GM18517 (cell line): ENCODE measurements around the gene GXYLT2.

Experiments used
- ATAC-seq: cut with Tn5 transposase; IDR thresholded peaks from one replicate; pipeline ENCODE4 v1.9.1; 2021; ENCODE audit warnings: mild to moderate bottlenecking, moderate library complexity; ENCODE audit not compliant: unreplicated experiment

GXYLT2 gene

DNA sequence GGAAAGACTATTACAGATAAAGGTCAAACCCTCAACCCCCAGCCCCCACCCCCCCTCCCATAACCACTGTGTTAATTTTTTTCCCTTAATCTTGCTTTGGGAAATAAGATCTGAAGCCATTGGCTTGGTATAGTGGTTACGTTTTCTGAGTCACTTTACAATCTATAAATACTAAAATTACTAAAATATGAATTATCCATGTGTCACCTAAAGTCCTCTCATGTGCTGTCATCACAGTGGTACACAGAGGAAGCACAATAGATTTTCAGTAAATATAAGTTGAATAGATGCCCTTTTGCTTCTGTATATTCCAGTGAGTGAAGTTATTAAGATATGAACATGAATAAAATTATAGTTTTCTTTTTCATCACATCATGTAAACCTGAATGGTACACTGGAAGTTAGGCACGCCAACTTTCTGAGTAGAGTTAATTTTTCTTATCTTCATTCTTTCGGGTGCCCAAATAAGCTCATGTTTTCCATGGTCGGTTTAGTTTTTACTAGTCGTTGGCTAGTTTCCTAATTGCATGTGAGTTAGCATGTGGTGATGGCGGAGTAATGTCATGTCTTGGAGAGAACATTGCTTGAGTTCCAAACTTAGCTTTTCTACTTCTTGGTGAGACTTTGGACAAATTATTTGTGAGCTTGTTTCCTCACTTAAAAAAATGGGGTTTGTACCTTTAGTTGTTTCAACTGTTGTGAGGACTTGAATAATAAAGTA, 120.3 kb downstream of the GXYLT2 start:
- ATAC-seq: no peak

DNA sequence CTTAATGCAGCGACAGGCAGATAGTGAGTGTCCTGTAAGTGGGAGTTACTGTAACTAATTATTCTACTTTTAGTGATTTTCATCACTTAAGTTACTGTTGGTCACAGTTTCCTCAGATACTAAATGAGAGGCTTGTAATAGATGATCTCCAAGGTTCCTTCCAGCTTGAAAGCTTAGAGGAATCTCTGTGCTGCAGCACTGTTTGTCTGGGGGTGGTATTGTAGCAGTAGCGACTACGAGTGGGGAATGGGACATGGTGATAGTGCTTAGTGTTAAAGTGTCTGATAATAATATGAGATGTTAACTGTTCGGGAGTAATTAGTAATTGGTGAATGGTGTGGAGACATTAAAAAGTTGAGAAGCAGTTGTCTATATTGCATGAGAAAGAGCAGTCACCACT, 121.2 kb downstream of the GXYLT2 start:
- no peak for ATAC-seq

DNA sequence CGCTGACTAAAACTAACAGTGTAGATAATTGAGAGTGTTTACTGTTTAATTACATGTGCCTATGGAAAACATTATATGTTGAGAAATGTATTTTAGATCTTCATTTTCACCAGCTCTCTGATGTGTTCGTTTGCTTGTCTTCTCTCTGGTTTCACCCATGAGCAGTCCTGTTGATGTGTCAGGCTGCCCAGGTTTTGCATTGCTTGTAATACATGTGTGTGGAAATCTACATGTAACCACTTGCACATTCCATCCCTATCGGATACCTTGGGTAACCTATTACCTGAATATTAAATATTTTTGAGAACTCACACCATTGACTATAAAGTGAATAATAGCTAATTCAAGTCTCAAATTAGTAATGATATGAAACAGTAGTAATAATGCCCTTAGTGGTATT, 121.9 kb downstream of the GXYLT2 start:
- no peak for ATAC-seq

DNA sequence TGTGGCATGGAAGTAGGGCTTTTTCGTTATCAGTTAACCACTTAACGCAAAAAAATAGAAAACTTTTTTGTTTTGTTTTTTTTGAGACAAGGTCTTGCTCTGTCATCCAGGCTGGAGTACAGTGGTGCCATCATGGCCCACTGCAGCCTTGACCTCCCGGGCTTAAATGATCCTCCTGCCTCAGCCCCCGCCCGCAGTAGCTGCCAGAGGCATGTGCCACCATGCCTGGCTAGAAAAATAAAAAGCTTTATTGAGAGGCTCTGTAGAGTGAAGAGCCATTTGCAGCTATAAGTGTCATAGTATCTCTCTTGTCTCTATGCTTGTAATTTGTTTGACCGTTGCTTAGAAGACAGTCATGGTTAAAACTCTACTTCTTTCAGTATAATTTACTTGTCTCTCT, 122.3 kb downstream of the GXYLT2 start:
- no peak for ATAC-seq

DNA sequence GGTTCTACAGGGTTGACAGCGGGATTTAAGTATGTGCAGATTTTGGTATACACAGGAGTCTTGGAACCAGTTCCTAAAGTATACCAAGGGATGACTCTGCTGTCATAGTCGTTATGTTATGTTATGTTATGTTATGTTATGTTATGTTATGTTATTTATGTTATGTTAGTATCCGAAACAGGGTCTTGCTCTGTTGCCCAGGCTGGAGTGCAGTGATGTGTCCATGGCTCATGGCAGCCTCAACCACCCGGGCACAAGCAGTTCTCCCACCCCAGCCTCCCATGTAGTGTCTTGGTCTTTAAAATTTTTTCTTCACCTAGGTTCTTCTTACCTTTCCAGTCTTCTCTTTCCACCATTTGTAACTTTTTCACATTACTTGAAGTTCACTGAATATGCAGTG, 130.5 kb downstream of the GXYLT2 start:
- no peak for ATAC-seq

DNA sequence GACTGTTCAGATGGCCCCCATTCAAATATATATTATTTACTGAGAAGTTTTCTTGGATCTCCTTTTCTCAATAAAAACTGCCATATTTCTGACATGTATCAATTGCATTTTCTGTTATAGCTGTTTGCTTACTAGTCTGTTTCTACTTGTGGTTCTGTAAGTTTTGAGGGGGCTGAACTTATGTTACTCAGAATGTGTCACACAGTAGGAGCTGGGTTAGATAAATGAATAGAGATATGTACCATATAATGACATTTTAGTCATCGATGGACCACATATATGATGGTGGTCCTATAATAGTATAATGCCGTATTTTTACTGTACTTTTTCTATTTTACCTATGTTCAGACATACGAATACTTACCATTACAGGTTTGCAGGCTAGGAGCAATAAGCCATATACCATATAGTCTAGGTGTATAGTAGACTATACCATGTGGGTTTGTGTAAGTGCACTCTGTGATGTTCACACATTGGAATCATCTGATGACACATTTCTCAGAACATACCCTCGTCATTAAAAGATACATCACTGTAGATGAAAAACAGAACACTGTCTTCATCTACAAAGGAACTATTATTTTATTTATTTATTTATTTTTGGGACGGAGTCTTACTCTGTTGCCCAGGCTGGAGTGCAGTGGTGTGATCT, 131.1 kb downstream of the GXYLT2 start:
- ATAC-seq: no peak

DNA sequence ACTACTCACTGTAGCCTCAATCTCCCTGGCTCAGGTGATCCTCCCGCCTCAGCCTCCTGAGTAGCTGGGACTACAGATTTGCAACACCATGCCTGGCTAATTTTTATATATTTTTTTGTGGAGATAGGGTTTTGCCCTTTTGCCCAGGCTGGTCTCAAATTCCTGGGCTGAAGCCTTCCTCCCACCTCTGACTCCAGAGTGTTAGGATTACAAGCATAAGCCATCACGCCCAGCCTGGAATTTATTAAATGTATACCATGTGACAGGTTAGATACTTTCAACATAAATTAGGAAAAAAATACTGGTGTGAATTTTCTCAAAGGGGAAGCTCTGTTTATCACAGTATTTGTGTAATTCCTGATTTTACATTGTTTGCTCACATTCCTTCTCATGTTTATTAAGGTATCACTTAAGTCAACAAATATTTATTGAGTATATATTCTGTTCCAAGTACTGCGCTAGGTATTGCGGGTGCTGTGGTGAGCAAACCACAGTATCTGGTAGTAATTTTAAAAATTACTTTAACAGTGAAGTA, 133.5 kb downstream of the GXYLT2 start:
- ATAC-seq: no peak

DNA sequence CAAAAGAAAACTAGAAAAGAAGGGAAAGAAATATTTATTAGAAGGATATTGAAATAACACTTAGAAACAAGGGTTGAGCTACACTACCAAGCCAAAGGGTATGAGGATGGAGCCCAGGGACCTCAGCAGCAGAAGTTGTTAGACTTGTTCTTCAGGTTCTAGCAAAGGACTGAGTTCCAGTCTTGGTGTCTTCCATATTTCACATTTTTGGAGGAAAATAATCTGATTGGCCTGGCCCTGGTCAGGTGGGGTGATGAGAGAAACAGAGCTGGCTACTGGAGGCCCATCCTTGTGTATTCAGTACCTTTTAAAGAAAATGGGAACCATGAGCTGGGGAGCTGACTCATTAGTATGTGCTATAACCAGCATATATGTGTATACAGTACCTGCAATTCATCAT, 137.0 kb downstream of the GXYLT2 start:
- ATAC-seq: no peak

DNA sequence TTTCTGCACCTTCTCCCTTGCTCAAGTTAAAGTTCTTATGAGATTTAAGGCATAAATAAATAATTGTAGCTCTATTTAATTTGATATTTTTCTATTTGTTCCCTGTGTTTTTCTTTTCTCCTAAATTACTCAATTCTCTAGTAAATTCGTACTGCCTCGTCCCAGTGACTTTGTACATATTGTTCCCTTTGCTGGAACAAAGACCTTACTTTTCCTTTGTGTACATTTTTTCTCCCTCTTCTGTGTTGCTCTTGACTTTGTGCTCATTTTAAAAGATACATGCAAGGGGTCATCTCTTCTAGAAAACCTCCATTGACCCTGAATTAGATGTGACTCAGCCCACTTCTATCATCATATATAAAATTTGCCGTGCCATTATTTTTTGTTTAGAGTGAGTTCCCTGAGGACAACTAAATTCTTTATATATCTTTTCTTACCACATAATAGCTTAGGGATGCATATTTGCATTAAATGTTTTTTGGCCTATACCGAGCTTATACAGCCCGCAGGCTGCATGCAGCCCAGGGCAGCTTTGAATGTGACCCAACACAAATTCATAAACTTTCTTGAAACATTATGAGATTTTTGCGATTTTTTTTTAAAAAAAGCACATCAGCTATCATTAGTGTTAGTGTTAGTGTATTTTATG, 138.4 kb downstream of the GXYLT2 start:
- no peak for ATAC-seq
